Measurements from ENCODE around the gene TICRR. TPM values are rescaled to one million over a fixed set of nuclear protein-coding genes. Genes with fewer than 3 reads are reported as not detected.

The TICRR gene
- total and polyA plus RNA-seq, 2 of the 4 experiments (the other 2 are of a cell fraction) = 3.0 to 4.2 TPM

DNA sequence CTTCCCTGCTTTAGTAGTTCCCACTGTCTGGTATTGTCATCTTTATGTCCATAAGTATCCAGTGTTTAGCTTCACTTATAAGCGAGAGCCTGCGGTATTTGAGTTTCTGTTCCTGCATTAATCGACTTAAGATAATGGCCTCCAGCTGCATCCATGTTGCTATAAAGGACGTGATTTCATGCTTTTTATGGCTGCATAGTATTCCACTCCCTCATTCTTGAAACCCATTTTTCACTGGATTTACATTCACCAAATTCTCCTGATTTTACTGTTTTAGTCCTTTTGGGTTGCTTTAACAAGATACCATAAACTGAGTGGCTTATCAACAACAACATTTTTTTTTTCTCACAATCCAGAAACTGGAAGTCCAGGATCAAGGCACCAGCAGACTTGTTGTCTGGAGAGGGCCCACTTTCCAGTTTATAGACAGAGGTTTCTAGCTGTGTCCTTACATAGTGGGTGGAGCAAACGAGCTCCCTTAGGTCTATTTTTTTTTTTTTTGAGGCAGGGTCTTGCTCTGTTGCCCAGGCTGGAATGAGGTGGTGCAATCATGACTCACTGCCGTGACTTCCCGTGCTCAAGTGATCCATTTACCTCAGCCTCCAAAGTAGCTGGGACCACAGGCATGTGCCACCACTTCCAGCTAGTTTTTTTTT is 6.1 kb upstream of the TICRR start:
- dilution Hi-C loops (cut with HindIII; ENCODE audit: low sequenced_read_pairs, unreplicated experiment) (no loop called here), in situ Hi-C loops (cut with MboI; ENCODE audit: low sequenced_read_pairs) (no loop called here), intact Hi-C loops (cut with micrococcal nuclease) (loop anchor here (5.0 kb wide), 1 partner anchor 137 kb away; no protein-coding TSS in a partner anchor)
- H3K79me1 ChIP-seq (ENCODE audit: low read depth in 1 of 2, low read length in 2 of 2) = no peaks in the 10 kb centered on the region
- H3K18ac ChIP-seq (ENCODE audit: low read depth, low read length) = no peak overlapping the region
- TF ChIP-seq MXI1 (IDR thresholded peaks at IDR 0.05; ENCODE audit: borderline replicate concordance, low read depth, low read length) (no peak), MAZ (IDR thresholded peaks at IDR 0.05; ENCODE audit: borderline replicate concordance, low read depth, low read length) (no peak), POLR2A (IDR thresholded peaks at IDR 0.05; ENCODE audit: low read depth, low read length) (no peak)
- TF ChIP-seq, protein P1, sequence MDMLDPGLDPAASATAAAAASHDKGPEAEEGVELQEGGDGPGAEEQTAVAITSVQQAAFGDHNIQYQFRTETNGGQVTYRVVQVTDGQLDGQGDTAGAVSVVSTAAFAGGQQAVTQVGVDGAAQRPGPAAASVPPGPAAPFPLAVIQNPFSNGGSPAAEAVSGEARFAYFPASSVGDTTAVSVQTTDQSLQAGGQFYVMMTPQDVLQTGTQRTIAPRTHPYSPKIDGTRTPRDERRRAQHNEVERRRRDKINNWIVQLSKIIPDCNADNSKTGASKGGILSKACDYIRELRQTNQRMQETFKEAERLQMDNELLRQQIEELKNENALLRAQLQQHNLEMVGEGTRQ (IDR thresholded peaks at IDR 0.05; ENCODE audit: low read depth, low read length) = no peak
- H2AK5ac ChIP-seq (ENCODE audit: low read depth, low read length) = no peak overlapping the region
- H4K5ac ChIP-seq (ENCODE audit: low read depth, low read length) = no peak overlapping the region
- H3K23ac ChIP-seq (ENCODE audit: low read depth, low read length) = no peak overlapping the region
- no TSS peak for BruUV-seq (replicated peaks)
- H3K9me1 ChIP-seq (ENCODE audit: insufficient read depth, low read length) = no peaks in the 10 kb centered on the region
- no peak overlapping the region for H2BK15ac ChIP-seq (ENCODE audit: low read depth, low read length)
- no peak overlapping the region for H4K8ac ChIP-seq (ENCODE audit: low read depth in 2 of 2, low read length in 2 of 2)
- no peak overlapping the region for H2BK120ac ChIP-seq (ENCODE audit: low read depth, low read length)
- no peak overlapping the region for H2BK20ac ChIP-seq (ENCODE audit: low read depth, low read length)
- peaks cover 4% of the 10 kb centered on the region; the same call in 1 of the 2 replicates for H3K9me3 ChIP-seq (ENCODE audit: control insufficient read depth, insufficient read depth, low read length)
- H4K20me1 ChIP-seq (ENCODE audit: insufficient read depth, low read length) = no peaks in the 10 kb centered on the region
- no peak overlapping the region for H2AK9ac ChIP-seq (replicated peaks; ENCODE audit: low read depth, low read length, poor library complexity)
- H3K14ac ChIP-seq (replicated peaks; ENCODE audit: low read depth, low read length) = no peak overlapping the region
- no peak overlapping the region for H3K4me2 ChIP-seq (ENCODE audit: low read depth, low read length)
- no peaks in the 10 kb centered on the region for H3K36me3 ChIP-seq (ENCODE audit: control insufficient read depth, insufficient read depth, low read length)
- H3K4me1 ChIP-seq (ENCODE audit: control insufficient read depth, insufficient read depth, low read length) = no peaks in the 10 kb centered on the region
- no peak overlapping the region for H2BK5ac ChIP-seq (ENCODE audit: low read depth, low read length, poor library complexity, severe bottlenecking)
- H3K56ac ChIP-seq (ENCODE audit: extremely low read depth, insufficient read depth, low read length) = no peak overlapping the region
- H3K4ac ChIP-seq (ENCODE audit: low read depth, low read length) = no peak overlapping the region
- no peak overlapping the region for H3K9ac ChIP-seq (ENCODE audit: low read depth, low read length)
- no peak overlapping the region for H4K91ac ChIP-seq (ENCODE audit: insufficient read depth, low read depth, low read length)
- H3K27me3 ChIP-seq (ENCODE audit: control insufficient read depth, insufficient read depth, low read length) = peaks cover 18% of the 10 kb centered on the region
- ChIA-PET POLR2A (ENCODE audit: unreplicated experiment) (interaction anchor here (0.6 kb wide), 1 partner anchor 28 kb away, joined by 3 read pairs; no protein-coding TSS in a partner anchor), CTCF (interaction anchor here (0.6 kb wide), 1 partner anchor 387 kb away, joined by 5 read pairs; no protein-coding TSS in a partner anchor)
- H3K4me3 ChIP-seq (ENCODE audit: insufficient read depth, low read depth, low read length) = no peak overlapping the region
- ATAC-seq (ENCODE audit: low read depth) (no peak), DNase-seq (no peak)
- no peak overlapping the region for H2AFZ ChIP-seq (replicated peaks; ENCODE audit: low read length, poor library complexity)
- 84% methylated on average over 4 of the region's 7 CpGs; no CpG with 5 or more reads in 1 of the 2 experiments for WGBS, 2 experiments (ENCODE audit: extremely low coverage in 2 of 2, insufficient read length in 1 of 2)
- no peak overlapping the region for H3K27ac ChIP-seq (ENCODE audit: insufficient read depth, low read length)
